ENCODE measurements around the gene KIN. TPM values are rescaled to one million over a fixed set of nuclear protein-coding genes. Genes with fewer than 3 reads are reported as not detected.
A peak's percentile ranks its signal among the peaks of the same experiment; 100 is the strongest.

Gene KIN
- total and polyA plus RNA-seq, 11 donors, result 2.5 to 10.7 (median 5.7) TPM

DNA sequence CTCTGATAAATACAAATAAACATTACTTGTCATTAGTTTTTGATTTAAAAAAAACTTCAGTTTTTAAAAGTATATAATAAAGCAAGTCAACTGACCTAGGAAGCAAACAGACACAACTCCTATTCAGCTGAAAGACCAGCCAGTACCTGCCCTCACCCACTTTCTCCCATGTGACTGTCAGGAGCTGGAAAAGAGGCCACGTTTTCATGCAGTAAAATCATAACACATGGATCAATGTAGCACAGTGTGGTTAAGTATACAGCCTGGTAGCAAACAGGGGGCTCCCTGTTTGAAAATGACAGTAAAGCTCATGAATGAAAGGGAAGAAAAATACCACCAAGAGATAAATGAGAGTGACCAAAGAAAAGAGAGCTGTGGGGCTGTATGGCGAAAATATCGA is 21.6 kb downstream of the KIN start:
- TF ChIP-seq, protein P1, sequence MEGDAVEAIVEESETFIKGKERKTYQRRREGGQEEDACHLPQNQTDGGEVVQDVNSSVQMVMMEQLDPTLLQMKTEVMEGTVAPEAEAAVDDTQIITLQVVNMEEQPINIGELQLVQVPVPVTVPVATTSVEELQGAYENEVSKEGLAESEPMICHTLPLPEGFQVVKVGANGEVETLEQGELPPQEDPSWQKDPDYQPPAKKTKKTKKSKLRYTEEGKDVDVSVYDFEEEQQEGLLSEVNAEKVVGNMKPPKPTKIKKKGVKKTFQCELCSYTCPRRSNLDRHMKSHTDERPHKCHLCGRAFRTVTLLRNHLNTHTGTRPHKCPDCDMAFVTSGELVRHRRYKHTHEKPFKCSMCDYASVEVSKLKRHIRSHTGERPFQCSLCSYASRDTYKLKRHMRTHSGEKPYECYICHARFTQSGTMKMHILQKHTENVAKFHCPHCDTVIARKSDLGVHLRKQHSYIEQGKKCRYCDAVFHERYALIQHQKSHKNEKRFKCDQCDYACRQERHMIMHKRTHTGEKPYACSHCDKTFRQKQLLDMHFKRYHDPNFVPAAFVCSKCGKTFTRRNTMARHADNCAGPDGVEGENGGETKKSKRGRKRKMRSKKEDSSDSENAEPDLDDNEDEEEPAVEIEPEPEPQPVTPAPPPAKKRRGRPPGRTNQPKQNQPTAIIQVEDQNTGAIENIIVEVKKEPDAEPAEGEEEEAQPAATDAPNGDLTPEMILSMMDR (IDR thresholded peaks at IDR 0.05), result no peak
- TF ChIP-seq POLR2A (IDR thresholded peaks at IDR 0.05), result no peak
- peaks cover 0 to 100% (median 91%) of the 10 kb centered on the region in 9 donors for H3K36me3 ChIP-seq
- DNase-seq (no peak), ATAC-seq (no peak)
- H3K9me3 ChIP-seq, result no peaks in the 10 kb centered on the region
- WGBS, 4 donors, result 84 to 91% (median 89%) methylated on average over 3 of the region's 3 CpGs
- H3K4me1 ChIP-seq, result peaks cover 0 to 7% (median 0%) of the 10 kb centered on the region in 12 donors
- no peak overlapping the region for H3K4me3 ChIP-seq
- no peak overlapping the region for H3K27ac ChIP-seq
- intact Hi-C loops (cut with DNase I), result no loop called here
- H3K27me3 ChIP-seq, result no peaks in the 10 kb centered on the region

DNA sequence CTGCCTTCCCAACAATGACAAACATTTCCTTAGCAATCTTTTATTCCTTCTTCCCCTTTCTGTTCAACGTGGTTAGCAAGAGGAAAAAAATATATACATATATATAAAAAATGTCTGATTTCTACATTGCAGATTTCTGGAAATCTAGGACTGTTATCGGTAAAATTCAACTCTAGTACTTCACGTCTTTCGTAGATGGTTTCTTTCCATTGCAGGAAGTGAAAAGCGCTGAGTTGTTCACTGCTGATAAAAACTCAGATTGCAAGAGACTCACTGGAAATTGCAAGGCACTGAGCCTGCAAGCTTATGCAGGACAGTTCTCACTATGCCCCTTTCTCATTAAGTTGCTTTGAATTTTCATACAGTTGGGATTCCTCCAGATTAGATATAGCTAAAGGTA is 23.9 kb downstream of the KIN start:
- 65 to 73% (median 69%) methylated on average over 5 of the region's 5 CpGs for WGBS, 4 donors
- peak overlapping the region in 1 of 12 donors; percentile 54 for H3K27ac ChIP-seq
- H3K27me3 ChIP-seq, result no peaks in the 10 kb centered on the region
- H3K36me3 ChIP-seq, result peaks cover 0 to 100% (median 100%) of the 10 kb centered on the region in 9 donors
- intact Hi-C loops (cut with DNase I), result no loop called here
- no peak overlapping the region for H3K4me3 ChIP-seq
- H3K4me1 ChIP-seq, result peaks cover 0 to 7% (median 0%) of the 10 kb centered on the region in 12 donors
- TF ChIP-seq, protein P1 (IDR thresholded peaks at IDR 0.05), result no peak
- TF ChIP-seq POLR2A (IDR thresholded peaks at IDR 0.05), result no peak
- no peaks in the 10 kb centered on the region for H3K9me3 ChIP-seq
- ATAC-seq (no peak), DNase-seq (no peak)

DNA sequence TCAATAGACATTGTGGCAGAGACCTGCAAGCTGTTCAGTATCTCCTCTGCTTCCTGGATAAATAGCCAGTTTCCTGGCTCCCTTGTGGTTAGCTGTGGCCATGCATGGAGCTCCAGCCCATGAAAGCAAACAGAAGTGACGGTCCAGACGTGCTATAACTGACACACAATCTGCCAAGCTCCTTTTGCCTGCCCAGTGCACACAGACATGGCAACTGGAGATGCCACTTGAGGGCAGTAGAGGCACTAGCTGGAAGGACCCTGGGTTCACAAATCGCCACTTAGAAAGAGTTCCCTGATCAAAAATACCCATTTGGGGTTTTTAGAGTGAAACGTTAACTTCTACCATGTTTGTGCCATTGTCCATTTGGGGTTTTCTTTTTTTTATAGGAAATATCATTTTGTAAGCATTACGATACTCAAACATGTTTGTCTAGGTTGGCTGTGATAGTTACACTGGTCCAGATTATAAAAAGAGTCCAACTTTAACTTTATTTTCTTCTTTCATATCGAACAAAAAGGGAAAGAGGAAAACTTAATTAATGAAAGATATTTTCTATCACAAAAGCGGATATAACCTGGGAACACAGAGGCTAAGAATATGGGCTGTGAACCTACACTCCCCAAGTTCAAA is 31.3 kb downstream of the KIN start:
- H3K36me3 ChIP-seq, result peaks cover 3 to 98% (median 96%) of the 10 kb centered on the region in 9 donors
- 62 to 72% (median 65%) methylated on average over 7 of the region's 7 CpGs for WGBS, 4 donors
- H3K4me3 ChIP-seq, result no peak overlapping the region
- TF ChIP-seq, protein P1 (IDR thresholded peaks at IDR 0.05), result peak; percentile 20 to 65 (median 42)
- TF ChIP-seq POLR2A (IDR thresholded peaks at IDR 0.05), result no peak
- intact Hi-C loops (cut with DNase I), result loop anchor here in 1 of 10 donors (10.0 kb wide), 1 partner anchor 1548 kb away; no protein-coding TSS in a partner anchor
- no peaks in the 10 kb centered on the region for H3K9me3 ChIP-seq
- H3K27me3 ChIP-seq, result no peaks in the 10 kb centered on the region
- H3K27ac ChIP-seq, result no peak overlapping the region
- DNase-seq (no peak), ATAC-seq (peak in 2 of 4 donors; percentile 39 to 52)
- no peaks in the 10 kb centered on the region for H3K4me1 ChIP-seq

DNA sequence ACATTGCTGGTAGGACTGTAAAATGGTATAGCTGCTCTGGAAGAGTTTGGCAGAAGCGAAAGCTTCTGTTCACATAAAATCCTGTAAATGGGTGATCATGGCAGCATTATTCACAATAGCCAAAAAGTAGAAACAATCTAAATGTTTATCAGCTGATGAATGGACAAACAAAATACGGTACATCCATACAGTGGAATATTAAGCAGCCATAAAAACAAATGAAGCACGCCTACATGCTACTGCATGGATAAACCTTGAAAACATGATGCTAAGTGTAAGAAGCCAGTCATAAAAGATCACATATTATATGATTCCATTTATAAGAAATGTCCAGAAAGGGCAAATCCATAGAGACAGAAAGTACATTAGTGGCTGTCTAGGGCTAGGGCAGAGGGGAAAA is 32.7 kb downstream of the KIN start:
- no peaks in the 10 kb centered on the region for H3K4me1 ChIP-seq
- DNase-seq (no peak), ATAC-seq (no peak)
- TF ChIP-seq POLR2A (IDR thresholded peaks at IDR 0.05), result no peak
- TF ChIP-seq, protein P1 (IDR thresholded peaks at IDR 0.05), result no peak
- 81 to 98% (median 97%) methylated on average over 3 of the region's 3 CpGs for WGBS, 4 donors
- peaks cover 3 to 98% (median 93%) of the 10 kb centered on the region in 9 donors for H3K36me3 ChIP-seq
- intact Hi-C loops (cut with DNase I), result loop anchor here in 1 of 10 donors (10.0 kb wide), 1 partner anchor 1550 kb away; no protein-coding TSS in a partner anchor
- H3K27me3 ChIP-seq, result no peaks in the 10 kb centered on the region
- H3K9me3 ChIP-seq, result no peaks in the 10 kb centered on the region
- H3K27ac ChIP-seq, result no peak overlapping the region
- H3K4me3 ChIP-seq, result no peak overlapping the region

Measured in heart left ventricle (tissue), 16 donors.